Pancreas (tissue), 10 donors: ENCODE results near the gene CDC26. TPM values are rescaled to one million over a fixed set of nuclear protein-coding genes. Genes with fewer than 3 reads are reported as not detected.

ENCODE experiments used
- ATAC-seq, 4 donors: fragments of 200-7000 bp; cut with Tn5 transposase; one replicate each; pipeline versions ENCODE4 v1.8.0 to v1.9.1; 2020; ENCODE audit warnings: mild to moderate bottlenecking in 4 of 4, moderate library complexity in 4 of 4
- DNase-seq, 6 donors: peaks; one replicate each; pipeline ENCODE4 v3.0.0-alpha.2; 2020
- FAIRE-seq: peaks from 2 replicates; lab custom pipeline; 2012; peaks lifted over from hg19 to GRCh38; lab: Jason Lieb, UNC
- H3K27ac ChIP-seq, 4 donors: fragments of 200-600 bp; sonication (generic); 1 replicate in 3 of 4; 2 replicates in 1 of 4; pipeline versions ENCODE4 v1.5.0 to v1.8.0; 2020
- H3K27me3 ChIP-seq, 4 donors: fragments of 200-600 bp; one replicate each; pipeline ENCODE4 v1.8.0; 2021
- H3K36me3 ChIP-seq, 3 donors: fragments of 200-600 bp; sonication (generic) in 1 of 3; one replicate each; pipeline versions ENCODE4 v1.5.0 to v1.8.0; 2020 to 2021
- H3K4me1 ChIP-seq, 3 donors: fragments of 200-600 bp; one replicate each; pipeline ENCODE4 v1.8.0; 2021
- H3K4me3 ChIP-seq, 4 donors: fragments of 200-600 bp; sonication (generic) in 2 of 4; one replicate each; pipeline versions ENCODE4 v1.5.0 to v1.8.0; 2020 to 2021
- H3K9me3 ChIP-seq, 4 donors: fragments of 200-600 bp; one replicate each; pipeline ENCODE4 v1.8.0; 2021
- CTCF ChIP-seq, 4 donors: fragments of 200-600 bp; sonication (generic) in 3 of 4; IDR thresholded peaks; one replicate each; pipeline versions ENCODE4 v1.5.0 to v1.8.0; 2021; ENCODE audit warnings: antibody characterized with exemption in 4 of 4
- WGBS, 2 donors: extraction: QIAGEN DNeasy Blood & Tissue Kit; methylation state at CpG; one replicate each; pipeline ENCODE4 v1.1.7; 2013; 5-methylcytosine and 5-hydroxymethylcytosine counted together
- intact Hi-C, 3 donors: fragments of 100-400 bp; cut with DNase I; formaldehyde crosslinking; loops; one replicate each; pipeline versions ENCODE4 v1.11.1 to v1.14.2; 2022
- polyA plus RNA-seq, 2 donors: library from polyadenylated mRNA; stranded (reverse); fragments of 200-250 nt; gene quantifications; one replicate each; pipeline ENCODE4 v1.2.3, GENCODE V29; 2013
- total RNA-seq, 6 donors: library from RNA; stranded (reverse); fragmentation: NEBNext Ultra II Directional in 4 of 6; extraction: Animal tissue kit (Norgen Biotek cat#: 25700) in 4 of 6; gene quantifications; one replicate each; pipeline versions ENCODE4 v1.2.1 to v1.2.4, GENCODE V29; 2021 to 2023
- donor health status: healthy with polysubstance abuse.
- donor health status: DM: no; HTN: no; CAD: no; lungs with moderate emphysema.
- donor health status: DM: no; HTN: no; CAD: no.
- donor health status: control.
- donor health status: control.
- donor health status: Bipolar disorder and iron deficiency.
- donor health status: DM: yes; HTN: yes; CAD: no.
- donor health status: DM: no; HTN: no; CAD: no.
- donor health status: DM: no; HTN: no; CAD: no.
- donor health status: DM: yes; HTN: yes; CAD: no.

The CDC26 gene
- total and polyA plus RNA-seq, 8 donors, result 7.4 to 30.1 (median 10.8) TPM

- Histone ChIP-seq H3K9me3 (no peaks in the 10 kb centered on the region), H3K27me3 (no peaks in the 10 kb centered on the region), H3K4me3 (no peak overlapping the region), H3K36me3 (peaks cover 0 to 43% (median 9%) of the 10 kb centered on the region in 3 donors), H3K4me1 (peaks cover 0 to 5% (median 0%) of the 10 kb centered on the region in 3 donors), H3K27ac (no peak overlapping the region)
- intact Hi-C loops, result no loop called here
- no peak for TF ChIP-seq CTCF (IDR thresholded peaks at IDR 0.05)
- no peak for DNase-seq
- WGBS, 2 donors, result 79 to 94% methylated on average over 2 of the region's 2 CpGs
- ATAC-seq, result no peak
- FAIRE-seq, result no peak
Measured at GRCh38 chr9:113269355-113269754, 6.0 kb downstream of the CDC26 start.

- DNase-seq, result no peak
- intact Hi-C loops, result no loop called here
- no peak overlapping the region for H3K27ac ChIP-seq
- no peaks in the 10 kb centered on the region for H3K27me3 ChIP-seq
- ATAC-seq, result no peak
- no peak for FAIRE-seq
- H3K9me3 ChIP-seq, result no peaks in the 10 kb centered on the region
- WGBS, 2 donors, result 87 to 93% methylated on average over 4 of the region's 4 CpGs
- H3K4me3 ChIP-seq, result no peak overlapping the region
- H3K36me3 ChIP-seq, result peaks cover 0 to 42% (median 9%) of the 10 kb centered on the region in 3 donors
- H3K4me1 ChIP-seq, result no peaks in the 10 kb centered on the region
- TF ChIP-seq CTCF (IDR thresholded peaks at IDR 0.05), result no peak
Measured at GRCh38 chr9:113267911-113268566, 7.3 kb downstream of the CDC26 start.

GRCh38 chr9:113266174-113266573, 9.2 kb downstream of the CDC26 start:
- H3K27ac ChIP-seq, result no peak overlapping the region
- no peak for TF ChIP-seq CTCF (IDR thresholded peaks at IDR 0.05)
- FAIRE-seq, result no peak
- H3K4me1 ChIP-seq, result no peaks in the 10 kb centered on the region
- DNase-seq, result no peak
- H3K9me3 ChIP-seq, result no peaks in the 10 kb centered on the region
- 91 to 96% methylated on average over 3 of the region's 3 CpGs for WGBS, 2 donors
- no peaks in the 10 kb centered on the region for H3K27me3 ChIP-seq
- H3K4me3 ChIP-seq, result no peak overlapping the region
- intact Hi-C loops, result no loop called here
- ATAC-seq, result no peak
- H3K36me3 ChIP-seq, result peaks cover 0 to 24% (median 9%) of the 10 kb centered on the region in 3 donors

- H3K27ac ChIP-seq, result no peak overlapping the region
- no peak for ATAC-seq
- H3K27me3 ChIP-seq, result no peaks in the 10 kb centered on the region
- no peaks in the 10 kb centered on the region for H3K9me3 ChIP-seq
- no peak for TF ChIP-seq CTCF (IDR thresholded peaks at IDR 0.05)
- DNase-seq, result no peak
- intact Hi-C loops, result no loop called here
- H3K36me3 ChIP-seq, result peaks cover 0 to 24% (median 0%) of the 10 kb centered on the region in 3 donors
- no peak for FAIRE-seq
- H3K4me1 ChIP-seq, result peaks cover 6 to 11% (median 8%) of the 10 kb centered on the region in 3 donors
- 78 to 86% methylated on average over 1 of the region's 1 CpG for WGBS, 2 donors
- no peak overlapping the region for H3K4me3 ChIP-seq
Measured at GRCh38 chr9:113261917-113262671, 13.3 kb downstream of the CDC26 start.
